Esophagus mucosa (tissue), 1 donor: Measurements from ENCODE around the gene ALK. TPM values are rescaled to one million over a fixed set of nuclear protein-coding genes. Genes with fewer than 3 reads are reported as not detected.
"Not testable (repeated sequence)": the region's sequence is repeated elsewhere in the genome, so short reads cannot be mapped to it uniquely, and the experiment has no call there.

Source experiments
- ATAC-seq: fragments of 200-7000 bp; cut with Tn5 transposase; one replicate; pipeline ENCODE4 v1.9.1; 2020
- total RNA-seq: library from RNA; stranded (reverse); gene quantifications from one replicate; pipeline ENCODE4 v1.2.4, GENCODE V29; 2023
- donor health status: DM: yes; HTN: yes; CAD: no.

Gene ALK
- total RNA-seq, 1 donor from 2014 or later: 0.04 TPM

GRCh38 chr2:29753671-29754444, 167.5 kb downstream of the ALK start:
- ATAC-seq: no peak

DNA sequence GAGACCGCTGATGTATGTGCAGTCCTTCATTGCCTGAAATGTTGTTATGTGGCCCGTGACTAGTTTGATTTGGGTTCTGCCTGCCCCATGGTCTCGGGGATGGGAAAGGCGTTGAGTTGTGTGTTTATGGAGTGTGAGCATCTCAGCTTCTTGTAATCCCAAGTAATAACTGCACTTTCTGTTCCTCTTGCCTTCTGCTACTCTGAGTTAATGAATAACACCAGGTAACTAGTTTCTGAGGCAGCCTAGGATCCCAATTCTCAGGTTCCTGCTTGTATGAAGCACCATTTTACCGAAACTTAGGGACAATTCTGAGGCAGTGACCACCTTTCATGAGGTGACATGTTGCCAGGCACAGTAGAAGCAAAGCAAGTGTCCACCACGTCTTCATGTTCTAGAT, 170.0 kb downstream of the ALK start:
- ATAC-seq: no peak

DNA sequence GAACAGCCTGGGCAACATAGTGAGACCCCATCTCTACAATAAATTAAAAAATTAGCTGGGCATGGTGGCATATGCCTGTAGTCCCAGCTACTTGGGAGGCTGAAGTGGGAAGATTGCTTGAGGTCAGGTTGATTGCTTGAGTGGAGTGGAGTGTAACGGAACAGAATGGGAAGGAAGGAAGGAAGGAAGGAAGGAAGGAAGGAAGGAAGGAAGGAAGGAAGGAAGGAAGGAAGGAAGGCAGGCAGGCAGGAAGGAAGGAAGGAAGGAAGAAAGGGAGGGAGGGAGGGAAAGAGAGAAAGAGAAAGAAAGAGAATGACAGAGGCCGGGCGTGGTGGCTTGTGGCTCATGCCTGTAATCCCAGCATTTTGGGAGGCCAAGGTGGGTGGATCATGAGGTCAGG, 170.9 kb downstream of the ALK start:
- ATAC-seq: not testable (repeated sequence)

DNA sequence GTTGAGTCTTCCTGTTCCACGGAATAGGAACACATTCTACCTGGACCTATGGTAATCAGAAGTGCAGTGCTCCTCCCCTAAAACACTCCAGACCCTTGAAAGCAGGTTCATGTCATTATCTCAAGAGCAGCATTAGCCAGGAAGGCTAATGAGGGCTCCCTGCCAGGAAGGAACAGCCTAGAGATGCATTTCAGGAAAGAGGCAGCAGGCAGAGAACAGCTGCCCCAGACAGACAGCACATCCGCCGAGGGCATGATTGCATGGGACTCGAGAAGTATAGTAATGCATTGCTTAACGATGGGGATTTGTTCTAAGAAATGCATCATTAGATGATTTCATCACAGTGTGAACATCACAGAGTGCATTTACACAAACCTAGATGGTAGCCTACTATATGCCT, 171.5 kb downstream of the ALK start:
- peak; percentile 14 for ATAC-seq

DNA sequence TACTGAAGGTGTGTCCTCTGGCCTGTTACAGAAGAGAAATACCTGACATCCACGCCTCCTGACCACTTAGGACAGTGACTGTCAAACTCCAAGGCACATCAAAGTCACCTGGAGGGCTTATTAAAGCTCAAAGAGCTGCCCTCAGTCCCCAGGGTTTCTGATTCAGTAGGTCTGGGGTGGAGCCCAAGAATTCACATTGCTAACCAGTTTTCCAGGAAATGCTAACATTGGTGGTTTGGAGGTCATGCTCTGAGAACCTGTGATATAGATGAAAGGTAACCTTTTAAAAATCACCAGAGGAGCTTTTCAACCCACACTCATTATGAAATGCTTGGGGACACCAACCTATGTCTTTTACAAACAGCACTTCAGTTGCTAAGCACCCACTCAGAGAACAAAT, 172.3 kb downstream of the ALK start:
- no peak for ATAC-seq

DNA sequence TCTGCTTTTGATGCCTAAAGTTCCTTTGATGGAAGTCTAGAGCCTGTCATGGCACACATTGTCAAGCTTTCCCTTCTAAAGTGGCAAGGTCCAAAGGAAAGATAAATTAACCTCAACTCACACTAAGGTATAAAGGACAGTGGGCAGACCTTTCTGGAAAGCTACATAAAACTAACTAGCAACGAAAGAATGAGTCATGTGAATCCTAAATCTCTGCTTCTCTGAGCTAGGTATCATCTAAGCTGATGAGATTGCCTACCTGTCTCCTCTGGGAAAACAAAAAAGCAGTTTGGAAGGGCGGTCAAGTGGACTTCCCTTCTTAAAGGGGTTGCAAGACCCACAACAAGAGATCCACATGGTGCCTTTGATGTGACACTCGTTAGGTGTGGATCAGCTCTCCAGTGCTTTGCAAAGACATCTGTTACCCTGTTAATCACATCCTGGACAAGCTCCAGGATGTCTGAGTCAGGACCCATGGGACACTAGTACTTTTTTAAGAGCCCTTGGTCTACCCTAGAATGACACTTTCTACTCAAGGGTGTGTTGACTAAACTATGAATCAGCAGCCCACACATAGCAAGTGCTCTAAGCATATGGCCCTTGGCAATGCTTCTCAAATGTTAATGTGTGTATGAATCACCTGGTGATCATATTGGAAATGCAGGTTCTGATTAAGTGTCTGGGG, 173.5 kb downstream of the ALK start:
- ATAC-seq: peak; percentile 99

- no peak for ATAC-seq
Measured at GRCh38 chr2:29744976-29745375, 176.4 kb downstream of the ALK start.

DNA sequence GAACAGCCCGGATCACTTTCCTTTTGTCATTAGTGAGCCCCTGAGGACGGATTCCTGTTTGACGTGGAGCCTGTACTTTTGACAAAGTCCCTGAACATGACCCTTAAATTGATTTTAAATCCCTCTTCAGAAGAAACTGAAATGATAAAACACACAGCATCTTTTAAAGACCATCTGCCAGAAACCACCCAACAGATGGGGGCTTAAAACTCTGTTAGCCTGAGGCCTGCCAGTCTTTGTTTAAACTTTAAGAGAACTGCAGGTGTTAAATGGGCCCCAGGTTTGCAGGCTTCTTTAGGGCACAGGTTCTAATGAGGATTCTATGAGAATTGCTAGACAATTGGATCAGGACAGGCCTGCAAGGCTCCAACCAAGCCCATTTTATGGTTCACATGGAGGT, 177.9 kb downstream of the ALK start:
- ATAC-seq: no peak

GRCh38 chr2:29742656-29743055, 178.7 kb downstream of the ALK start:
- no peak for ATAC-seq

- ATAC-seq: no peak
Measured at GRCh38 chr2:29741132-29741531, 180.3 kb downstream of the ALK start.

- no peak for ATAC-seq
Measured at GRCh38 chr2:29733965-29734364, 187.4 kb downstream of the ALK start.

DNA sequence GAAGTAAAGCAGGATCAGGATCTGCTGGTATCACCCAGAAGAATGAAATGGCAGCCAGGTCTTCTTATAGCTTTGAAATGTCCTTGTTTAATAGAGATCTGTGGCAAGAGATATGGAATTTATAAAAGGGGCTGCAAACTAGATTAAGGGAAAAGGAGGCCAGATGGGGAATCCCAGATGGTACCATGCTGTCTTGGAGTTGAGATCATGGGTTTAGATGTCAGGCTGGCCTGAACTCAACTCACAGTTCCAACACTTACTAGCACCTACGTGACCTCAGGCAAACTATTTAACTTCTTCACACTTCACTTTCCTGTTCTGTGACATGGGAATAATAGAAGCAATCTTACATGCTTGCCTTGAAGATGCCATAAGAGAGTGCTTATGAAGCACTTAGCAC, 188.2 kb downstream of the ALK start:
- no peak for ATAC-seq

DNA sequence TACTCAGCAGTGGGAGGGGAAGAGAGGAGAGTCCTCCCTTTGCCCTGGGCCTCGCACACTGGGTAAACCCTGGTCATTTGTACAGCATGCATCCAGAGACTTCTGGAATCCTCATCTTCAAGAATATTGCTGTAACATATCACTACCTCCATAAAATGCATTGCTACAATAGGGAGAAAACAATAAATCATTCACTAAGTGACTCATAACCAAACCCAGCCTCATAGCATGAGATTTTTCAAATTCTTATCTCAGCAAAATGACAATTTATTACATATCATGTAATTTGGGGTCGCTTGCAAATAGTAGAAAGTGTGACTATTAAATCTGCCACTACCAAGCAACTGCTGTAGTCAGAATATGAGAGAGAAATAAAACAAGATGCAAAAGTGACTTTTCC, 189.4 kb downstream of the ALK start:
- no peak for ATAC-seq

DNA sequence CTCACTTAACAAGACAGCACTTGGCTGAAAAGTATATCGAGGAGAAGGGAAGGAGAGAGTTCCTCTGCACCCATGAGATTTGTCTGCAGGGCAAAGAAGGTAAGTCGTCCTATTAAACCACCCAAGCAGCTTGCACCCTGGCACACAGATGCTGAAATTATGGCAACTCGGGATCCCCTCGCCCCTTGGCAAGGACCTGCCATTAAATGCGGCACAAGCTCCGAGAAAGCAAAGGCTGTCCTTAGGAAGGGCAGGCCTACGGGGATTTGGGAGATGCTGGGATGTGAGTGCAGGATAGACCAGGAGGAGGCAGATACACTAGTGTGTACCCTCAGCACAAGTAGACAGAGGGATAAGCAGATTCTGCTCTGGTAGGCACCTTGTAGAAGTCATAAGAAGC, 191.5 kb downstream of the ALK start:
- no peak for ATAC-seq

GRCh38 chr2:29729401-29729800, 192.0 kb downstream of the ALK start:
- ATAC-seq: no peak

DNA sequence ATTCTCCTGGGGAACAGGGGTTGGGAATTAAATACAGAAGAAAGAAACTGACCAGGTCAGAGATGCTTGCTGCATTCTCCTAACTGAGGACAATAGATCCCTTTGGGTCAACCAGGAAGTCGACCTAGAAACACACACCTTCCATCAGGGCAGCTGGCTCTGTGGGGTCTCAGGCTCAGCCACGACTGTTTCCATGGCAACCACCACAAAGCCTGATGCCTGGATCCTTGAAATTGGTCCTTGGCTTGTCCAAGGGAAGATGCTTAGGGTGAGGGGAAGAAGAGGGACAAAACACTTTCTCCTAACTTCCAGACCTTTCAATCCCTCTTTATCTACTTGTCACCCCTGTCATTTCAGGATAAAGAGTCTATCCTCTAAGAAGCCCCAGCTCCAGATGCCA, 194.4 kb downstream of the ALK start:
- ATAC-seq: no peak

- no peak for ATAC-seq
Measured at GRCh38 chr2:29725610-29726009, 195.8 kb downstream of the ALK start.

GRCh38 chr2:29724282-29724681, 197.1 kb downstream of the ALK start:
- ATAC-seq: no peak

DNA sequence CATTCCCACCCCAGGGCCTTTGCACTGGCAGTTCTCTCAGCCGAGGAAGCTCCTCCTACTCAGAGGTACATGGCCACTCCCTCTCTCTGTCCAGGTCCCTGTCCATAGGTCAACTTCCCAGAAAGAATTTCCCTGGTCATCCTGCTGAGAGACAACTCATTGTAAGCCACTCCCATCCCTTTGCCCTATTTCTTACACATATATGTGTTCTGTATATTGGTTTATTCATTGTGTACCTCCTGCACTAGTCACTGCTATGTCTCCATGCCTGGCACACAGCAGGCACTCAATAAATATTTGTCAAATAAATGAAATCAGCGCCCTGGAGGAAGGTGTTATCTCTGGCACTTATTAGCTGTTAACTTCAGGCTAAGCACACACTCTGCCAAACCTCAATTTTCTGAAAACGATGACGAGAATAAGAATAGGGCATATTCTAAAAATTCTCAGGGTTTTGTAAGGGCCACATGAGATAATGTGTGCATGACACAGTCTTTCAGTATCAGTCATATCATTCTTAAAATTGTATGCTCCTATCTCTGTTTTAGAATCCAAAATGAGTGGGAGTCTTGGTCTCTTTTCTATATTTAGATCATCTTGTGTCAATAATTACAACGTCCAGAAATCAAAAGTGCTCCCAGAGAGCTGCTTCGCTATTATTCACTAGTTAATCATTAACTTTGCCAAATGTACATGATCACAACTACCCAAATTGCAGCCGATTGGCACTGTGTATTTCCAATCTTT, 198.0 kb downstream of the ALK start:
- ATAC-seq: no peak

DNA sequence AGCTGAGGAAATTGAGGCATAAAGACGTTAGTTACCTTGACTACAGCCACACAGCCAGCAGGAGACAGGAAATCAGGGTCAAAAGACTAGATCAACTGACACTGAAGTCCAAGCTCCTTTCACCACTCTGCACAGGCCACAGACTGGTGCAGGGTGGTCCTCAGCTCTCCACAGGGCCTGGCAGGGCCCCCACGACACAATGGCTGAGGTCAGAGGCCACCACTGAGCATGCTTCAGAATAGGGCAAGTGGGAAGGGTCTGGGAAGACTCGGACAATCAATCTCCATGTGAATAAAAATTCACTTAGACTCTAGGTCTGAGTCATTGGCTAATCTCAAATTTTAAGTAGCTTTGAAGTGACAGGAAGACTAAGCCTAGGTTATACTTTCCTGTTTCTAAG, 201.7 kb downstream of the ALK start:
- no peak for ATAC-seq

DNA sequence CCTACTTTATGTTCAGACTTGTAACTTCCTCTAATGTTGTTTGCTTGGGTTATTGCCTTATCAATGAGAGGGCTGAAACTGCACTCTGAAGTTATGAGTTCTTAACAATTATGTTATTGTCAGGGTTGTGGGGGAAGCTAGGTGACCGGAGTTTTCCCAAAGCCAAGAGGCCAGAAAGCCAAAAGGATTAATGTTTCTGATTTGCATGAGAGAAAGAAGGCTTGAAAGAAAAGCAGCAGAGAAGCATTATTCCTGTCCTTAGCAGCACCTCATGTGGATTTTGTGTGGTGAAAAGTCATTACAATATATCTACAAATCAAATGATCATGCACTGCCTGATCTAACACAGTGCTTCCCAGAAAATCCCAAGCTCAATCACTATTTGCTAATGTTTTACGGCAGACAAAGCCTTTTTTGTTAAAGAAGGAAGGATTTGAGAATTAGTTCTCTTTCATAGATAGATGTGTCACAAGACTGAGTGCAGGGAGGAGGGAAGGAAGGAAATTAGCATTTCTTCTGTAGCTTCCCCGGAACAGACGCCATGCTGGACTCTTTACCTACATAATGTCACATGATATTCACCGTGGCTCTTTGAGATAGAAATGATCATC, 203.2 kb downstream of the ALK start:
- no peak for ATAC-seq

DNA sequence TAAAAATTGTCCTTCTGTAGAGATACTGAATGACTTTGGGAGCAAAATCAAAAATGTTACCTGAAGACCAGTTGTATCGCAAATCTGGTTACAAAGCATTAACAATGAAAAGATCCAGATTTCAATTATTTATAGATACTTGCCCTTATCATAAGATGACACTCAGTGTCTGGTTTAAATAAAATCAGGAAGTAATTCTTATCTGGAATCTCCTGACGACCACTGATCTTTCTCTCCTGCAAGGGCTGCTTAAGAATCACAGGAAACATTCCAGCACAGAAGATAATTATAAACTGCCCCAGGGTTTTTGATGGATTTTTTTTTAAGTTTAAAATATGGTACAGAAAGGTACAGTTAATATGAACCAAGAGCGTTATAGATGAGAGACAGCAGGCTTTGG, 205.7 kb downstream of the ALK start:
- no peak for ATAC-seq

- ATAC-seq: no peak
Measured at GRCh38 chr2:29714333-29714732, 207.1 kb downstream of the ALK start.
